ENCODE measurements around the gene RNF103. TPM values are rescaled to one million over a fixed set of nuclear protein-coding genes. Genes with fewer than 3 reads are reported as not detected.

The RNF103 gene
- total RNA-seq, 4 donors from 2014 or later: 29.6 to 32.6 (median 31.5) TPM

DNA sequence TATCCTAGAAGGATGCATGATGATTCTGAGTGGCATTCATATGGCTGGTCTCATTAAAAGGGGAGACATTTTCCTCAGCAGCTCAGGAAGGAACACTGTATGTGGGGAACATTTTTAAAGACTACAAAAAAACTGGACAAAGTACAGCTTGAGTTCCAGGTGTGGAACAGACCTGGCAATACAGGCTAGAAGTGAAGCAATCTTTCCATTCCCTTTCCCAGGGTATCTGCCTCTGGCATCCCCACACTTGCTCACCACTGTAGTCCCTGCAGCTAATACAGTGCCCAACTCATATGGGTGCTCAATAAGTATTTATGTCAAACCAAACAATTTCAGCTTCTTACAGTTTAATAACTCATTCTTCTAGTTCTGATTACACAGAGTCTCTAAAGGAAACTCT lies 8.1 kb downstream of the RNF103 start:
- TF ChIP-seq, protein P1, sequence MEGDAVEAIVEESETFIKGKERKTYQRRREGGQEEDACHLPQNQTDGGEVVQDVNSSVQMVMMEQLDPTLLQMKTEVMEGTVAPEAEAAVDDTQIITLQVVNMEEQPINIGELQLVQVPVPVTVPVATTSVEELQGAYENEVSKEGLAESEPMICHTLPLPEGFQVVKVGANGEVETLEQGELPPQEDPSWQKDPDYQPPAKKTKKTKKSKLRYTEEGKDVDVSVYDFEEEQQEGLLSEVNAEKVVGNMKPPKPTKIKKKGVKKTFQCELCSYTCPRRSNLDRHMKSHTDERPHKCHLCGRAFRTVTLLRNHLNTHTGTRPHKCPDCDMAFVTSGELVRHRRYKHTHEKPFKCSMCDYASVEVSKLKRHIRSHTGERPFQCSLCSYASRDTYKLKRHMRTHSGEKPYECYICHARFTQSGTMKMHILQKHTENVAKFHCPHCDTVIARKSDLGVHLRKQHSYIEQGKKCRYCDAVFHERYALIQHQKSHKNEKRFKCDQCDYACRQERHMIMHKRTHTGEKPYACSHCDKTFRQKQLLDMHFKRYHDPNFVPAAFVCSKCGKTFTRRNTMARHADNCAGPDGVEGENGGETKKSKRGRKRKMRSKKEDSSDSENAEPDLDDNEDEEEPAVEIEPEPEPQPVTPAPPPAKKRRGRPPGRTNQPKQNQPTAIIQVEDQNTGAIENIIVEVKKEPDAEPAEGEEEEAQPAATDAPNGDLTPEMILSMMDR (IDR thresholded peaks at IDR 0.05; ENCODE audit: low read depth): no peak

DNA sequence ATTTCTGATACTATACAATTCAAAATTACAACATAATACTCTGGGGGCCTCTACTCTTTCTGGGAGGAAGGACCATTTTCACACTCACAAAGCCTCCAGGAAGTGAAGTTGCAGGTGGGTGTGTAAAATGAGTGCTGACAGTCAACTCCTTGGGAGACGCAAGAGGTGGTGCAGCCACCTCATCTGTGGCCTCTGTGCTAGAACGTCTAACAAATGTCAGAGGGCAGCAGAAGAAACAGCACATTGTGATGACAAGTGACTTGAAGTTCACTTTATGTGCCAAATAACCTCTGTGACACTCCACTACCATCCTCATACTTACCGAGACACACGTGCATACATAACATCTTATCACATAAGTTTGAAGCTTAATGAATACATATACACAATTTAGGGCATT lies 10.2 kb downstream of the RNF103 start:
- TF ChIP-seq, protein P1 (IDR thresholded peaks at IDR 0.05; ENCODE audit: low read depth): no peak

DNA sequence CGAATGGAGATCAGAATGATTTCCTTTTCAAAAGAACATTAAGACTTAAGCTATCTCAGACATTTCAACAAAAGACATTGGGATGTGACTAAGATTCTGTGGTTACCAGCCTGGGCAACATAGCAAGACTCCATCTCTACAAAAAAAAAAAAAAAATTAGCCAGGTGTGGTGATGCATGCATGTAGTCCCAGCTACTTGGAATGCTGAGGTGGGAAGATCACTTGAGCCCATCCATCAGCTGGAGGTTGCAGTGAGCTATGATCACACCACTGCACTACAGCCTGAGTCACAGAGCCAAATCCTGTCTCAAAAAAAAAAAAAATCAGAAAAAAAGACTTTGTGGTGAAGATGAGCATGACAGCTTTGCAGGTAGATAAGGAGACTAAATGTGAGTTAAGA lies 12.8 kb downstream of the RNF103 start:
- TF ChIP-seq, protein P1 (IDR thresholded peaks at IDR 0.05; ENCODE audit: low read depth): no peak

DNA sequence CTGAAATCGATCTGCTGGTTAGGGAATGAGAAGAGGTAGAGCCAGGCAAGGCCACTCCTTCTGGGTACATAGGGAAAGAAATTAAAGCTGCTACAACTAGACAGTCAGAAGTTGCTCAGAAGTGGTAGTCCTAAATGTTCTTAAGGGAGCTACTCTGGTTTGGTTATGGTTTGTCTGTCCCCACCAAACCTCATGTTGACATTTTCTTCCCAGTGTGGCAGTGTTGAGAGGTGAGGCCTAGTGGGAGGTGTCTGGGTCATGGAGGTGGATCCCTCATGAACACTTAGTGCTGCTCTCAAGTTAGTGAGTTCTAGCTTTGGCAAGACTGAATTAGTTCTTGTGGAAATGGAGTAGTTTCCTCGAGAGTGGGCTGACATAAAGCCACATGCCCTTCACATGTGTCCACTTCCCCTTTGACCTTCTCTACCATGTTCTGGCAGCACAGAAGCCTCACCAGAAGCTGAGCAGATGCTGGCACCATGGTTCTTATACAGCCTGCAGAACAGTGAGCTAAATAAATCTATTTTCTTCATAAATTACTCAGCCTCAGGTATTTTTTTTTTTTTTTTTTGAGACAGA lies 14.7 kb downstream of the RNF103 start:
- TF ChIP-seq, protein P1 (IDR thresholded peaks at IDR 0.05; ENCODE audit: low read depth): no peak

DNA sequence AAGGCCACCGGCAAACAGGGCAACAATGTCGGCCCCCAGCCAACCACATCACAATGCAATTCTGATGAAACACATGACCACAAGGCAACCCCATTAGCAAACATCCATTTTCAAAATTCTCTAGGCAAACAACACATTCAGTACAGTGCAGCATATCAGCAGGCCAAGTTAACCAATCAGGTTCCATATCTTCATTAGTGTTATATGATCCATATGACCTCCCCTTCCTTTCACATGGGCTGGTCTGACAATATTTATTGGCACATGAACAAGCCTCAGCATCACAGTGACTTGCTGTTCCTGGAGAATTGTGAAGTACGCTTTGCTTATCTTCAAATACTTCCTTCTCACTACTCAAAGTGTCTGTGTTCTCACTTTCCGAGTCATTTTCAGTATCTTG lies 19.8 kb downstream of the RNF103 start:
- TF ChIP-seq, protein P1 (IDR thresholded peaks at IDR 0.05; ENCODE audit: low read depth): no peak

- TF ChIP-seq, protein P1 (IDR thresholded peaks at IDR 0.05; ENCODE audit: low read depth): no peak
Observed at GRCh38 chr2:86598966-86599365, 24.7 kb downstream of the RNF103 start.

DNA sequence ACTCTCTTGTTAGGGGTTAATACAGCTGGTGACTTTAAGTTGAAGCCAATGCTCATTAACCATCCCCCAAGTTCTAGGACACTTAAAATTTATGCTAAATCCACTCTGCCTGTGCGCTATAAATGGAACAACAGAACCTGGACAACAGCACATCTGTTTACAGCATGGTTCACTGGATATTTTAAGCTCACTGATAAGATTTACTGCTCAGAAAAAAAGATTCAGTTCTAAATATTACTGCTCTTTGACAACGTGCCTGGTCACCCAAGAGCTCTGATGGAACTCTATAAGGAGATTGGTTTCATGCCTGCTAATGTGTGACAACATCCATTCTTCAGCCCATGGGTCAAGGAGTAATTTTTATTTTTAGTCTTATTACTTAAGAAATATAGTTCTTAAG lies 27.5 kb downstream of the RNF103 start:
- TF ChIP-seq, protein P1 (IDR thresholded peaks at IDR 0.05; ENCODE audit: low read depth): no peak

Data from subcutaneous adipose tissue (tissue), 4 donors.